Measurements from ENCODE around the gene CCDC106.

CCDC106 gene

DNA sequence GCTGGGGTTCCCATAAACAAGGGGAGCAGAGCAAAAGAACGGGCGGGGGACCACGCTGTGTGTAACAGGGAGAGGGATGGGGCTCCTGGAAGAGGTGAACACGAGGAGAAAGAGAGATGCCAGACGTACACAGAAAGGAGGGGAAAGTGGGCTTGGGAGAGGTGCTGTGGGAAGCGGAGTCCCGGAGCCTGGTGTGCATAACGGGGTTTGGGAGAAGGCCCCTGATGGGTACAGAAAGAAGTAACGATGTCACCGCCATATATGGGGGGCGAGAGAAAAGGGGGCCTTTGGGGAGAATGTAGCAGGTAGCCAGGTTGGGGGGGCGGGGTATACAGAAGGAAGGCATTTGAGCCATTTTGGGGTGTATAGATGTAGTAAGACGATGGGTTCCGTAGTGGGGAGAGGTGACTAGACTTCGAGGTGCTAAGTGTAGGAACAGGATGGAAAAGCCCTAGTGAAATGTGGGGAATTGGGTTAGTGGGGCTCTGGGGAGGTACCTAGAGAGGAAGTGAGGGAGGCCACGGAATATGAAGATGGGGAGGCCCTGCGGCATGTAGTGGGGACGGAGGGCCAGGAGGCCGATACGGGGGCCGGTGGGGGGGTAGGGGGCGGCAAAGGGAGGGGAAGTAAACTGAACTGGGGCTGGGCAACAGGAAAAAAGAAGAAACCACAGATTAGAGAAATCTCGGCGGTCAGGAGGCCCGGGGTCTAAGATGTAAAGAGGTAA lies 6.4 kb upstream of the CCDC106 start:
- Mint-ChIP-seq H3K27me3 (ENCODE audit: low read depth, poor library complexity) (no peaks in the 10 kb centered on the region), H3K9me3 (no peaks in the 10 kb centered on the region), H3K4me1 (peaks cover 67% of the 10 kb centered on the region), H3K27ac (peak overlapping the region; percentile 86), H3K4me3 (peak overlapping the region; percentile 95), H3K36me3 (ENCODE audit: low read depth) (peaks cover 19% of the 10 kb centered on the region)
- DNase-seq = no peak
- TF ChIP-seq CTCF (IDR thresholded peaks at IDR 0.05) = no peak

GRCh38 chr19:55642153-55643002 lies 5.6 kb upstream of the CCDC106 start:
- Mint-ChIP-seq H3K4me1 (peaks cover 66% of the 10 kb centered on the region), H3K4me3 (peak overlapping the region; percentile 95), H3K9me3 (no peaks in the 10 kb centered on the region), H3K27me3 (ENCODE audit: low read depth, poor library complexity) (no peaks in the 10 kb centered on the region), H3K27ac (peak overlapping the region; percentile 77), H3K36me3 (ENCODE audit: low read depth) (peaks cover 26% of the 10 kb centered on the region)
- peak; percentile 47 for DNase-seq
- TF ChIP-seq CTCF (IDR thresholded peaks at IDR 0.05) = no peak

GRCh38 chr19:55643003-55643886 lies 4.8 kb upstream of the CCDC106 start, which contains the start of gene ZNF581:
ZNF581 (plus strand) TSS chr19:55643649; CDS start chr19:55644572, 923 bp downstream.
- H3K4me3 Mint-ChIP-seq = peak within 1 kb of the TSS; percentile 95
- DNase-seq = peak; percentile 75
- H3K9me3 Mint-ChIP-seq = no peaks in the 10 kb centered on the region
- H3K4me1 Mint-ChIP-seq = peaks cover 63% of the 10 kb centered on the region
- no peak for TF ChIP-seq CTCF (IDR thresholded peaks at IDR 0.05)
- peak within 1 kb of the TSS; percentile 94 for H3K27ac Mint-ChIP-seq
- no peaks in the 10 kb centered on the region for H3K27me3 Mint-ChIP-seq (ENCODE audit: low read depth, poor library complexity)
- H3K36me3 Mint-ChIP-seq (ENCODE audit: low read depth) = peaks cover 19% of the 10 kb centered on the region

DNA sequence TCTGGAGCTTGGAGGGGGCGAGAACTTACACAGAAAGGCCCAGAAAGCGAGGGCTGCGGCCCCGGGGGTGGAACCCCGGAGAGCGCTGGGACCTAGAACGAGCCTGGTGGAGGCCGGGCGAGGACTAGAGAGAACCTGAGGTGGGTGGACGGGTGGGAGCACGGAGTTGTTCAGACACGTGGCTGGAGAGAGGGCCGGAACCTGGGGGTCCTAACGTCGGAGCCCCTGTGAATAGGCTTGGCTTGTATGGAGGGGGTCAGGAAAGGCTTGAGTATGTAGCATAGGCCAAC lies 4.2 kb upstream of the CCDC106 start:
- Mint-ChIP-seq H3K4me1 (peaks cover 63% of the 10 kb centered on the region), H3K27ac (peak overlapping the region; percentile 79), H3K4me3 (peak overlapping the region; percentile 89), H3K36me3 (ENCODE audit: low read depth) (peaks cover 16% of the 10 kb centered on the region), H3K9me3 (no peaks in the 10 kb centered on the region), H3K27me3 (ENCODE audit: low read depth, poor library complexity) (no peaks in the 10 kb centered on the region)
- no peak for TF ChIP-seq CTCF (IDR thresholded peaks at IDR 0.05)
- no peak for DNase-seq

DNA sequence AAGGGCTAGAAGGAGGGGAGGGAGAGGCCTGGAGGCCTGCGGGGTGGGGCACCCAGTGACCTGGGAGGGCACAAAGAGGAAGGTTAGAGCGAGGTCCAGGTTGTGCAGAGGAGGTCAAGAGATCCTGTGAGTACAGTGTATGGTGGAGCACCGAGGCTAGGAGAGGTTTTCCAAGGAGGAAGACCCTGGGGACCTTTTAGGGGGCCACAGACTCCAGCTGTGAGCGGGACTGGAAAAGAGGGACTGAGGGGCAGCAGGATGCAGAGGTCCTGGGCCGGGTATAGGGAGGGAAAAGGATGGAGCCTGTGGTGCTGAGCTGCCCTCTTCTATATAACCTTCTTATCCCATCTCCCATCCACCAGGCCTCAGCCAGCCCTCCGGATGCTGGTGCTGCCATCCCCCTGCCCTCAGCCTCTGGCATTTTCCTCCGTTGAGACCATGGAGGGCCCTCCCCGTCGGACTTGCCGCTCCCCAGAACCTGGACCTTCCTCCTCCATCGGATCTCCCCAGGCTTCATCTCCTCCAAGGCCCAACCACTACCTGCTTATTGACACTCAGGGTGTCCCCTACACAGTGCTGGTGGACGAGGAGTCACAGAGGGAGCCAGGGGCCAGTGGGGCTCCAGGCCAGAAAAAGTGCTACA lies 3.7 kb upstream of the CCDC106 start:
- Mint-ChIP-seq H3K4me1 (peaks cover 62% of the 10 kb centered on the region), H3K36me3 (ENCODE audit: low read depth) (peaks cover 13% of the 10 kb centered on the region), H3K27me3 (ENCODE audit: low read depth, poor library complexity) (no peaks in the 10 kb centered on the region)

More for the DNA sequence above, 3.7 kb upstream of the CCDC106 start:
- Mint-ChIP-seq H3K4me3 (peak overlapping the region; percentile 89), H3K27ac (peak overlapping the region; percentile 79), H3K9me3 (no peaks in the 10 kb centered on the region)
- no peak for DNase-seq
- TF ChIP-seq CTCF (IDR thresholded peaks at IDR 0.05) = no peak
